ENCODE results near the gene KIF3B.

The KIF3B gene

DNA sequence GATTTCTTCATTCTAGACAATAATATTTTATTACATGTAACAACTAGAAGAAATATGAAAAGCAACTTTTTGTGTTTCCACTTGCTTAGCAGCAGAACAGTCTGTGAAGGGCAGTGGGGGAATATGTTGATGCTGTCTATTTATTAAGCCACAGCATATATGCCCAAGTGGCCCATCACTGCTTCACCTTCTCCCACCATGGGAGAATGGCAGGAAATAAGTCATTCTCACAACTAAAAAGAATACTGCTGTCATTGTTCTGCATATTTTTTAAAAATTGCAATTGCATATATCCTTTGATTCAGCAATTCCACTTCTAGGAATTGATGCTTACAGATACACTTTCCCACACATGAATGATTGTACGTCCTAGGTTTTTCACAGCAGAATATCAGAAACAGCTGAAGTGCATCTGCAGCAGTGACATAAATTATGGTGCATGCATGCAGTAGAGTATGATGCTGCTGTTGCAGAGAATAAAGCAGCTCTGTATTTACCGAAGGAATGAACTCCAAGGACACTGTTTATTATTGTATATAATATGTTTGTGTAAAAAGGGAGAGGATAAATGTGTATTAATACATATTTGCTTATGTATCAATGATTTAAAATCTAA lies 26.8 kb downstream of the KIF3B start:
- H3K4me1 ChIP-seq (ENCODE audit: low read length), result no peaks in the 10 kb centered on the region
- H3K9me2 ChIP-seq (replicated peaks; ENCODE audit: insufficient read depth, low read length), result no peaks in the 10 kb centered on the region
- H3F3A ChIP-seq (ENCODE audit: insufficient read depth, low read length), result no peaks in the 10 kb centered on the region
- H3K9me3 ChIP-seq (replicated peaks; ENCODE audit: insufficient read depth, low read length), result no peaks in the 10 kb centered on the region
- H3K36me3 ChIP-seq (replicated peaks; ENCODE audit: insufficient read depth, low read length), result no peaks in the 10 kb centered on the region
- no peak overlapping the region for H3K9ac ChIP-seq (ENCODE audit: low read length)
- no peak for DNase-seq
- H4K20me1 ChIP-seq (ENCODE audit: insufficient read depth, low read length), result no peaks in the 10 kb centered on the region
- no peak overlapping the region for H3K27ac ChIP-seq (ENCODE audit: low read length)
- no peaks in the 10 kb centered on the region for H3K27me3 ChIP-seq (replicated peaks; ENCODE audit: insufficient read depth, low read length)
- 0 out of 2 replicates have a peak, but pooled peaks cover 3% of the 10 kb centered on the region for H3K79me2 ChIP-seq (ENCODE audit: low read length)
- H3K4me3 ChIP-seq (ENCODE audit: low read length), result no peak overlapping the region
- TF ChIP-seq EZH2phosphoT487 (IDR thresholded peaks at IDR 0.05; ENCODE audit: low read length) (no peak), EZH2 (optimal IDR thresholded peaks at IDR 0.05; ENCODE audit: low read depth, low read length) (no peak)
- TF ChIP-seq, protein P1, sequence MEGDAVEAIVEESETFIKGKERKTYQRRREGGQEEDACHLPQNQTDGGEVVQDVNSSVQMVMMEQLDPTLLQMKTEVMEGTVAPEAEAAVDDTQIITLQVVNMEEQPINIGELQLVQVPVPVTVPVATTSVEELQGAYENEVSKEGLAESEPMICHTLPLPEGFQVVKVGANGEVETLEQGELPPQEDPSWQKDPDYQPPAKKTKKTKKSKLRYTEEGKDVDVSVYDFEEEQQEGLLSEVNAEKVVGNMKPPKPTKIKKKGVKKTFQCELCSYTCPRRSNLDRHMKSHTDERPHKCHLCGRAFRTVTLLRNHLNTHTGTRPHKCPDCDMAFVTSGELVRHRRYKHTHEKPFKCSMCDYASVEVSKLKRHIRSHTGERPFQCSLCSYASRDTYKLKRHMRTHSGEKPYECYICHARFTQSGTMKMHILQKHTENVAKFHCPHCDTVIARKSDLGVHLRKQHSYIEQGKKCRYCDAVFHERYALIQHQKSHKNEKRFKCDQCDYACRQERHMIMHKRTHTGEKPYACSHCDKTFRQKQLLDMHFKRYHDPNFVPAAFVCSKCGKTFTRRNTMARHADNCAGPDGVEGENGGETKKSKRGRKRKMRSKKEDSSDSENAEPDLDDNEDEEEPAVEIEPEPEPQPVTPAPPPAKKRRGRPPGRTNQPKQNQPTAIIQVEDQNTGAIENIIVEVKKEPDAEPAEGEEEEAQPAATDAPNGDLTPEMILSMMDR (IDR thresholded peaks at IDR 0.05; ENCODE audit: low read length), result no peak
- no peak overlapping the region for H3K4me2 ChIP-seq (ENCODE audit: low read depth, low read length)
- no peak overlapping the region for H2AFZ ChIP-seq (ENCODE audit: low read length)

DNA sequence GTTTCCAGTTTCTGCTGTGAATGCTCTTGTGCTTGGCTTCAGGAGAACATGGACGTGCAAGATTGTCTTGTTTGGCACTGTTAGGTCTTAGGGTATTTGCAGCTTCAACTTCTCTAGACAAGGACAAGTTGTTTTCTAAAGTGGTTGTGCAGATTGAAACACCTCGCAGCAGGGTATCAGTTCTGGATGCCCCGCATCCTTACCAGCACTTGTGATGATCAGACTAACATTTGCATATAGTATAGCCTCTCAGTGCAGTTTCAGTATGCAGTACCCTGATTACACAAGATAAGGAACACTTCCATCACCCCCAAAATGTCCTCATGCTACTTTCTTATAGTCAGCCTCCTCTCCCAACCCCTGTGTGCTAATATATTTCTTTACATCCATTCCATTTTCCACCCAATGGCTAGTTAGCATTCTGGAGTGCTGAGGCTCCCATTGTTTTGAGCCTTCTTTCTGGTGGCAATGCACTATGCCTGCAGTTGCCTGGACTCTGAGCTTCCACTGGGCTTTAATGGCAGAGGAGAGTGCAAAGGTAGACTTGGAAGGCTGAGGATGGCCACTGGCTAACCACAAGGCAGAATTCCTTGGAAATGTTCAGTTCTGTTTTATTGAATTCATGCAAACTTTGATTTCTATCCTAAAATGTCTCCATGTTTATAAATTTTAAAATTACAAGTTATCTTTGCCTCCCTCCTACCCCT lies 35.4 kb downstream of the KIF3B start:
- DNase-seq, result no peak
- Histone ChIP-seq H3K9me3 (replicated peaks; ENCODE audit: insufficient read depth, low read length) (no peaks in the 10 kb centered on the region), H3K36me3 (replicated peaks; ENCODE audit: insufficient read depth, low read length) (no peaks in the 10 kb centered on the region), H3K4me1 (ENCODE audit: low read length) (no peaks in the 10 kb centered on the region), H2AFZ (ENCODE audit: low read length) (no peak overlapping the region), H3K27me3 (replicated peaks; ENCODE audit: insufficient read depth, low read length) (no peaks in the 10 kb centered on the region), H3K4me3 (ENCODE audit: low read length) (no peak overlapping the region), H3K9ac (ENCODE audit: low read length) (no peak overlapping the region), H3K79me2 (ENCODE audit: low read length) (no peaks in the 10 kb centered on the region), H4K20me1 (ENCODE audit: insufficient read depth, low read length) (no peaks in the 10 kb centered on the region), H3K27ac (ENCODE audit: low read length) (no peak overlapping the region), H3K9me2 (replicated peaks; ENCODE audit: insufficient read depth, low read length) (no peaks in the 10 kb centered on the region), H3K4me2 (ENCODE audit: low read depth, low read length) (no peak overlapping the region), H3F3A (ENCODE audit: insufficient read depth, low read length) (no peaks in the 10 kb centered on the region)
- TF ChIP-seq, protein P1 (IDR thresholded peaks at IDR 0.05; ENCODE audit: low read length), result no peak
- TF ChIP-seq EZH2phosphoT487 (IDR thresholded peaks at IDR 0.05; ENCODE audit: low read length) (no peak), EZH2 (optimal IDR thresholded peaks at IDR 0.05; ENCODE audit: low read depth, low read length) (no peak)

DNA sequence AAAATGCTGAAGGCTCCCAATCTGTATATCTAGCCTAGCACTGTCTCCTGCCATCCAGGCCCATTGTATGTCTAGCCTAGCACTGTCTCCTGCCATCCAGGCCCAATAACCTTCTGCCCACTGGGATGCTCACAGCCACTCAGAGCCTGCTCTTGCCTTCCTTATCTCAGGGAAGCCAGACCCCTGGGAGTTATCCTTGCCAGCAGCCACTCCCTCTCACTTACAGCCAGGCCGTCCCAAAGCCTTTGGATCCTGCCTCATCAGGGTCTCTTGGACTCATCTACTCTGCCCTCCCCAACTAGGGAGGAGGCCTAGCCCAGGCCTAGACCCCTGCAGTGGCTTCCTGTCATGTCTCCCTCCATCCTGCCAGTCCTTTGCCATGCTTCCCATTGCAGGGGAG lies 37.3 kb downstream of the KIF3B start:
- DNase-seq, result no peak

More for the DNA sequence above, 37.3 kb downstream of the KIF3B start:
- no peak overlapping the region for H2AFZ ChIP-seq (ENCODE audit: low read length)
- H3F3A ChIP-seq (ENCODE audit: insufficient read depth, low read length), result no peaks in the 10 kb centered on the region
- H3K9me3 ChIP-seq (replicated peaks; ENCODE audit: insufficient read depth, low read length), result no peaks in the 10 kb centered on the region
- no peak overlapping the region for H3K27ac ChIP-seq (ENCODE audit: low read length)
- H3K36me3 ChIP-seq (replicated peaks; ENCODE audit: insufficient read depth, low read length), result no peaks in the 10 kb centered on the region; the same call in 1 of the 2 replicates
- no peaks in the 10 kb centered on the region for H4K20me1 ChIP-seq (ENCODE audit: insufficient read depth, low read length)
- H3K79me2 ChIP-seq (ENCODE audit: low read length), result no peaks in the 10 kb centered on the region
- H3K4me1 ChIP-seq (ENCODE audit: low read length), result no peaks in the 10 kb centered on the region
- H3K9ac ChIP-seq (ENCODE audit: low read length), result no peak overlapping the region
- H3K4me3 ChIP-seq (ENCODE audit: low read length), result no peak overlapping the region
- no peak overlapping the region for H3K4me2 ChIP-seq (ENCODE audit: low read depth, low read length)
- TF ChIP-seq EZH2 (optimal IDR thresholded peaks at IDR 0.05; ENCODE audit: low read depth, low read length), result no peak
- no peak for TF ChIP-seq EZH2phosphoT487 (IDR thresholded peaks at IDR 0.05; ENCODE audit: low read length)
- TF ChIP-seq, protein P1 (IDR thresholded peaks at IDR 0.05; ENCODE audit: low read length), result no peak
- no peaks in the 10 kb centered on the region for H3K27me3 ChIP-seq (replicated peaks; ENCODE audit: insufficient read depth, low read length)
- no peaks in the 10 kb centered on the region for H3K9me2 ChIP-seq (replicated peaks; ENCODE audit: insufficient read depth, low read length)
